PC-9 (cell line): ENCODE measurements around the gene MAFG.

Source experiments
- EZH2 ChIP-seq: fragments of 200-600 bp; sonication (generic); IDR thresholded peaks from 2 replicates; pipeline ENCODE4 v1.8.0; 2017; ENCODE audit warnings: antibody characterized with exemption, low read depth
- TF ChIP-seq, protein P1 (sequence below): fragments of 200-600 bp; sonication (generic); conservative IDR thresholded peaks from 2 replicates; pipeline ENCODE4 v1.6.1; 2017; ENCODE audit warnings: mixed run types, antibody characterized with exemption, mild to moderate bottlenecking, moderate library complexity

DNA sequence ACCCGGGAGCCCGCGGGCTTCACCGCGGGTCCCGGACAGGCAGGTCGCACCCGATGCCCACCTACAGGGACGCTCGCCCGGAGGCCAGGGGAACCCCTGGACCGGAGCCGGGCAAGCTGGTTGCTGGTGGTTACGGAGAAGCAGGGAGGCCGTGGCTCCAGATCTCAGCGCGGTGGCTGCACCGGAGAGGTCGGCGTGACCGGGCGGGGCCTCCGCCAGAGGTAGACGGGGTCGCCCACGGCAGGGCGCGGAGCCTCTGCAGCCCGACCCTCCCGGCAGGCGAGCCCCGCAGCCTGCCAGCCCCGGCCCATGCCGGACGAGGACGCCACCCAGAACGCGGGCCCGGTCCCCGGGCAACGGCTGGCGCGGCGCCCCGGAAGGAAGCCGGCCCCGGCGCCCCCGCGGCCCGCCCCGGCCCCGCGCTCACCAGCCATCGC, 16.7 kb downstream of the MAFG start:
- TF ChIP-seq, protein P1, sequence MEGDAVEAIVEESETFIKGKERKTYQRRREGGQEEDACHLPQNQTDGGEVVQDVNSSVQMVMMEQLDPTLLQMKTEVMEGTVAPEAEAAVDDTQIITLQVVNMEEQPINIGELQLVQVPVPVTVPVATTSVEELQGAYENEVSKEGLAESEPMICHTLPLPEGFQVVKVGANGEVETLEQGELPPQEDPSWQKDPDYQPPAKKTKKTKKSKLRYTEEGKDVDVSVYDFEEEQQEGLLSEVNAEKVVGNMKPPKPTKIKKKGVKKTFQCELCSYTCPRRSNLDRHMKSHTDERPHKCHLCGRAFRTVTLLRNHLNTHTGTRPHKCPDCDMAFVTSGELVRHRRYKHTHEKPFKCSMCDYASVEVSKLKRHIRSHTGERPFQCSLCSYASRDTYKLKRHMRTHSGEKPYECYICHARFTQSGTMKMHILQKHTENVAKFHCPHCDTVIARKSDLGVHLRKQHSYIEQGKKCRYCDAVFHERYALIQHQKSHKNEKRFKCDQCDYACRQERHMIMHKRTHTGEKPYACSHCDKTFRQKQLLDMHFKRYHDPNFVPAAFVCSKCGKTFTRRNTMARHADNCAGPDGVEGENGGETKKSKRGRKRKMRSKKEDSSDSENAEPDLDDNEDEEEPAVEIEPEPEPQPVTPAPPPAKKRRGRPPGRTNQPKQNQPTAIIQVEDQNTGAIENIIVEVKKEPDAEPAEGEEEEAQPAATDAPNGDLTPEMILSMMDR: no peak
- no peak for TF ChIP-seq EZH2
